DMS114 treated with DMSO at 0.1 percent for 48 hours (cell line): ENCODE measurements around the gene PBOV1.

Experiments used
- DNase-seq: peaks from one replicate; lab custom pipeline; 2025; ENCODE audit not compliant: unreplicated experiment; lab: John Stamatoyannopoulos, UW

The PBOV1 gene

GRCh38 chr6:138218449-138218848 is at the start of gene PBOV1:
TSS of gene PBOV1 (minus strand) at chr6:138218491. CDS start at chr6:138218395, 96 bp downstream.
- DNase-seq = no peak

- no peak for DNase-seq
Measured at GRCh38 chr6:138266095-138266494, 47.8 kb upstream of the PBOV1 start.

- no peak for DNase-seq
Measured at GRCh38 chr6:138264372-138264880, 46.1 kb upstream of the PBOV1 start.

- no peak for DNase-seq
Measured at GRCh38 chr6:138263963-138264362, 45.7 kb upstream of the PBOV1 start.

GRCh38 chr6:138261116-138261780 is 43.0 kb upstream of the PBOV1 start:
- DNase-seq = no peak

- no peak for DNase-seq
Measured at GRCh38 chr6:138258991-138259390, 40.7 kb upstream of the PBOV1 start.

- no peak for DNase-seq
Measured at GRCh38 chr6:138258197-138258596, 39.9 kb upstream of the PBOV1 start.

GRCh38 chr6:138257638-138258040 is 39.3 kb upstream of the PBOV1 start:
- DNase-seq = no peak

GRCh38 chr6:138255443-138255842 is 37.2 kb upstream of the PBOV1 start:
- no peak for DNase-seq

- no peak for DNase-seq
Measured at GRCh38 chr6:138253731-138254130, 35.4 kb upstream of the PBOV1 start.

GRCh38 chr6:138250513-138251247 is 32.4 kb upstream of the PBOV1 start:
- no peak for DNase-seq

GRCh38 chr6:138250053-138250452 is 31.8 kb upstream of the PBOV1 start:
- no peak for DNase-seq

- DNase-seq = no peak
Measured at GRCh38 chr6:138248878-138249277, 30.6 kb upstream of the PBOV1 start.

- DNase-seq = no peak
Measured at GRCh38 chr6:138248011-138248410, 29.7 kb upstream of the PBOV1 start.

- no peak for DNase-seq
Measured at GRCh38 chr6:138246650-138247440, 28.6 kb upstream of the PBOV1 start.

- no peak for DNase-seq
Measured at GRCh38 chr6:138245751-138246150, 27.5 kb upstream of the PBOV1 start.

GRCh38 chr6:138242987-138243592 is 24.8 kb upstream of the PBOV1 start:
- DNase-seq = no peak

- DNase-seq = no peak
Measured at GRCh38 chr6:138241934-138242333, 23.6 kb upstream of the PBOV1 start.

GRCh38 chr6:138241381-138241780 is 23.1 kb upstream of the PBOV1 start:
- DNase-seq = no peak

- DNase-seq = no peak
Measured at GRCh38 chr6:138240476-138241245, 22.4 kb upstream of the PBOV1 start.
